ENCODE data around the gene WDFY4.

WDFY4 gene

DNA sequence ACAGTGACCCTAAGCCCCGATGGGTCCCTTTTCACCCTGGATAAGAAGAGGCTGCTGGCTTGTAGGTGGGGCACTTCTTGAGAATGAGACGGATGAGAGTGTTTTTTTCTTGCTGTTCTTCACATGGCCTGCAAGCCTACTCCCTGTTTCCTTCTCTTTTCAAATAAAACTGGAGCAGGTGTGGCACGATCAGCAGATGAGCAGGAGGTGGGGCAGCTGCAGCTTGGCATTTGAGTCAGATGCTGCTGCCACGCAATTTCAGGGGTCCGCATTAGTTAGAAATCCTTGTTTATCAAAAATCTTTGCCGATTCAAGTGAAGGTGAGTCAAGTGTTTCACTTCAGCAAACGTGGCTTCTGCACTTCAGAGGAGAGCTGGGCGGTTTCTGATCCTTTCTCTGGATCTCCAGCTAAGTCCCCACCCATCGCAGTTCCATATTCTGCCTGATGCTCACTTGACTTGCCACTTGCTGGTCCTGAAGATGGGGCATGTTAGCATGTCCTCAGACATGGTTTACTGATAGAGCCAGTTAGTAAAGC, 20.8 kb downstream of the WDFY4 start:
- DNase-seq = no peak

DNA sequence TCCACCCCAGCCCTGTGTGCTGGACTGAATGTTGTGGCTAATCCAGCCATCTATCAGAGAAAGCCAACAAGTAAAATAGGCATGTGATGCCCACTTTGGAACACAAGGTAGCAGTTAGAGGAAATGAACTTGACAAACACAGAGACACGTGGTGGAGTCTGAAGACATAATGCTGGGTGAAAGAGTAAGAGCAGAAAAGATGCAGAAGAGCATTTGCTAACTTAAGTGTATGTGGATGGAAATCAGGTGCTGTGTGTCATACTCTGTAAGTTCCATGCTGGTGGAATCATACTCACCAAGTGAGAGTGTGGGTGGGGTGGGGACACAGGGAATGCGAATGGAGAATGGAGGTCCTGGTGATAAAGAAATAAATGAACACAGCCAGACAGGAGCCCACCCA, 22.8 kb downstream of the WDFY4 start:
- no peak for DNase-seq

DNA sequence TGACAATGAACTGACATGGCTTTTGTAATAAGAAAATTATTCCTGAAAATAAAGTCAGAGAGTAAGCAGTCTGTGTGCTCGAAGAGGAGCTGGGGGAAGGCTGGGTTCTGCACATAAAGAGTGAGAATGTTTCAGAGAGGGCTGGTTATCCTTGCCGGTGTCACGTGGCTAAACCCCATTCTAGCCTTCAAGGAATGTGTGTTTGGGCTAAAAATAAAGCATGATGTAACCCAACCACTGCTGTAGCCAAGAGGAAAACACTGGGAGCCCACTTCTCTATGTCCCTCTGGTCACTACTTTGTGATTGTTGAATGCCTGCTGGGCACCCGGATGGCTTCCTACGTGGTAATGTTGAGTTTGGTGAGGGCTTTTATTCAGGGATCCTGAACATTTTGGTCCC, 23.5 kb downstream of the WDFY4 start:
- DNase-seq = peak in 3 of 56 donors; percentile 8 to 19 (median 8)

DNA sequence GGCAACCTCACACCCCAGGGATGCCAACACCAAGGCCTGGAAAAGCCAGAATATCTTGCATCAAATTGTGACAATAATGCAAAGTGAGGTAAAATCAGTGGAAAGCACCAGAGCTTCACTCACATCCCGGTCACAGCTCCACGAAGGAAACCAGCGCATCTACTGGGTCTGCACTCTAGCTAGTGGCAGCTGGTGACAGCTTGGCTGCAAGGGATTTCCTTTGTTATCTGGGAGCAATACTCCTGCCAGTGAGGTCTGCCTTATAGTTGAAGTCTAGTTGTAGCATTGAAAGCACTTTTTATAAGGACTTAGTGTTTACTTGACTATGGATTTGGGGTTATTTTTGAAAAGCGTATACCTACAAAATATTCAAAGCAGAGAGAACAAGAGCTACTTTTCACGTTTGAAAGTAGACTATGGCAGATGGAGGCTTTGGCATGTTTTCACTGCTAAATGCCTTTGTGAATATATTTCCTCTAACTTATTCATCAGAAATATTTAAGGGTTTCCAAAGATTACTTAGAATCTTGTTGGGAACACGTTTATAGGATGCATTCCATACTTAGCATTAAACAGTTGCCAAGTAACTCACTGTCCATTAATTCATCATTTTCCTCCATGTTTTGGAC, 26.1 kb downstream of the WDFY4 start:
- no peak for DNase-seq

DNA sequence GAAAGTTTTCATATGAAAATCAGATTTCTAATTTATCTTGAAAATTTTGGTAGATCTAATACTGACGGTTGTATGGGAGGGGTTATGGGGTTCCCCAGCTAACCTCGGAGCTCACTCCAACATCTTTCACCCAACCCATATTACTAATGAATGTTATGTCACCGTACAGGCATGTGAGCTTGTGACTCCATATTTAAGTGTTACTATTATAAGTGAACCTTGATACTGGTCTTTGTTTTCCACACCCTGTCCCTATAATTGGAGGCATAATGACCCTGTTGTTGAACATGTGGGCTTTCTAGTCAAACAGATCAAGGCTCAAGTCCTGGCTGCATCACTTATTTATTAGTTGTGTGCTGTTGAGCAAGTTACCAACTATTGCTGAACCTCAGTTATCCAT, 27.2 kb downstream of the WDFY4 start:
- DNase-seq = no peak

DNA sequence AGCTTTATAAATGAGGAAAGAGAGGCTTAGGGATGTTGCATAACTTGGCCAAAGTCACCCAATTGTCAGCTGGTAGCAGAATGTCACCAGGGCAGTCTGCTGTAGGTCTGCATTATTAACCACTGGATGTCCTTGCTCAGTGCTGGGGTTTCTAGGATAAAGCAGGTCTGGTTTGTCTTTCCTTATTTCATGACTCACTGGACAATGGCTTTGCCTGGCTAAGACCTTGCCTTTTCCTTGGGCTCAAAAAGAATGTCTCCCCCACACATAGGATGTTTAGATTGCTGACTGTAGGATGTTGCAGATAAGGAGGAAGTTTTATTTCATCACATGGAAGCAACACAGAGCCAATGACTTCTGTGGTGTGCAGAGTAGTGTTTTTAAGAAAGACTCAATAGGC, 29.4 kb downstream of the WDFY4 start:
- no peak for DNase-seq

DNA sequence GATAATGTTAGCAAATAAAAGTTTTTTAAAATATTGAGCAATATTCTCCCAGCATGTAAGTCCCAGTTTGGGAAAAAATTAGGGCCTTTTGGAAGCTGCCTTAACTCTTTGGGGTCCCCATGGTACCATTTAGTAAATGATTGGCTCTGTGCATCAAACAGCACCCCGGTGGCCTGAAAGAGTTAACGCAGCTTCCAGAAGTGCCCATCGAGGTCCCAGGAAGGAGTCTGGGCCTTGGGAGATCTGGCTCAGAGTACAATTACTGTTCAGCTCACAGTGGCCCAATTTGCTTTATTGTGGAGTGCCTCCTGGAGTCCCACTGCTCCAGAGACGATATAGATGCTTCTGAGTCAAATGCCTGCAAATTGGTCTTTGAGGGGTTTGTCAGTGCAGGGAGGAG, 31.7 kb downstream of the WDFY4 start:
- no peak for DNase-seq

DNA sequence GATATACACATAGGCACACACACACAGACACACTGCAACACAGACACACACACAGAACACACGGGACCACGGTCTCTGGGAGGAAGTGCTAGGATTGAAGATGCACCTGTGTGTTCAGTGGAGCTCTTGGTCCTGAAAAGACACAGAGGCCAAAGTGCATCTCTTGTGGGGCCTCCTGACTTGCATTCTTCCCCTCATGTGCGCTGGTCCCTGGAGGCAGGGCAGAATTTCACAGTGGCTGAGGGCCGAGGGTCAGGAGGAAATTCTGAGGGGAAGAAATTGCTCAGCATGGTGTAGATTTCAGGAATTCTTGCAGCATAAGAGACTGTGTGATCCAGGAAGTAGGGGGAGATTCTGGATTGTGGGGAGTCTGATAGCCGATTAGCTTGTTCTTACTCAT, 35.9 kb downstream of the WDFY4 start:
- no peak for DNase-seq

DNA sequence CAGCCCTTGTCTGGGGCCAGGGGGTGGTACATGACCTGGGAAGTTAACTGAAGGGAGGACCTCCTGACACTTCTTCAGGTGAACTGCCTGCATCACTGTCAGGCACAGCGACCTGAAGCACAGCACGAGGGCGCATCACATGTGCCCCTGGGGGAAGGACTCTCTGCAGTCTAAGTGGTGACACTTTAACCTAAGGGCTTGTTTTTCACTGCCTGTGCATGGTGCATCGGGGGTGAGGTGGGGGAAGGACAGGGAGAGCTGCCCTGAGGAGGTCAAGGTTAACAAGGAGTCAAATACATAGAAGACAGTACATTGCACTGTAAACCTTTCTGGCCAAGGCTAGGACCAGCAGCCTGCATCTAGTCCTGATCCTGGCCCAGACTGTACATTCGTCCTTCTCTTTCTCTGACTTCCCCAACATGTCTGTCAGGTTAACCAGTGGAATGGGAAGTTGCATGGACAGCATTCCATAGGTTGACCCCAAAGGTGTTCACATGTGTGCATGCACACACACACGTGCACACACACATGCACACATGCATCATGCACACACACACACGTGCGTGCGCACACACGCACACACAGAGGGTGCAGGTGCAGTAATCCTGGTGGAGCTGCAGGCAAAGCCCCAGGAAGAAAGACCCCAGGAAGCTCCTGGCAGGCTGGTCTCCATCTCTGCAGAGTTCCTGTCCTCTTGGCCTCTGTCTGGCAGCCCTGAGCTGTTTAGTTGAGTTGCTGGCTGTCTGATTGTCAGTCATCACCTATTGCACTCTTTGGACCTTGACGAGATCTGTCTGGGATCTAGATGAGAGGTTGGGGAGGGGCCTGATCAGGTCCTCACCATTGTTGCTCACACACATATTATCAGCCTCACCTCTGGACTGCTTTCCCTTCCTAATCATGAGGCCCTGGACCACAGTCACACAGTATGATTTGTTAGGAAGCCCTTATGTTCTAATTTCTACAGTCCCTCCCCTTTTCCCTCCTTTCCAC, 37.8 kb downstream of the WDFY4 start:
- no peak for DNase-seq

DNA sequence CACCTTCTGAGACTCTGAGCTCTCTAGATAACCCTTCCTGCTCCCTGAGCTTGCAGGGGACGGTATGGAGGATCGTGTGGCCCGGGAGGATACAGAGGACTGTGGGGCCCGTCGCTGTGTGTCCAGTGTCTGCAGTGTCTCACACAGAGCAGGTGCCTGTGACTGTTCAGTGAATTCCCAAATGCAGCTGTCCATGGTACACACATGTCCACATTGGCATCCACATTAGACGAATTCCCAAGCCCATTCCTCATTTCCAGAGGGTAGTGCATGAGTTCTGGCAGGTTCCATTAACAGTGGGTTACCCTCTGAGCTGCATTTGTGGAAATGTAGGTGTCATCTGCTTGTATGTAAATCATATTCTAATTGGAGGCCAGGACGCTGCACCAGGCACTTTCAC, 39.5 kb downstream of the WDFY4 start:
- DNase-seq = no peak

DNA sequence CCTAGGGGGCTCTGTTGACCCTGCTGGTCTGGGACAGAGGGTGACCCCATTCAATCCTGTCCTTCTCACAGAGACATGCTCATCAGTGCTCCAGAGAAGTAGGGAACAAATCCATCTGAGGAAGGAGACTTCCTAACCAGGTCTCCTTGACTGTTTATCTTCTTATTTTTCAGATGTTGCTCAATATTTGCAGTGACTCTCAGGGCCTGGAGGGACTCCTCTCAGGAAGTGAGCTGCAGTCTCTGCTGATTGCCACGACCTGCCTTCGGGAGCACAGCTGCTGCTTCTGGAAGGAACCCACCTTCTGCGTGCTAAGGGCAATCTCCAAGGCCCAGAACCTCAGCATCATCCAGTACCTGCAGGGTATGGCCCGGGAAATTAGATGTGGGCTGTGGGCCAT, 41.0 kb downstream of the WDFY4 start:
- no peak for DNase-seq

DNA sequence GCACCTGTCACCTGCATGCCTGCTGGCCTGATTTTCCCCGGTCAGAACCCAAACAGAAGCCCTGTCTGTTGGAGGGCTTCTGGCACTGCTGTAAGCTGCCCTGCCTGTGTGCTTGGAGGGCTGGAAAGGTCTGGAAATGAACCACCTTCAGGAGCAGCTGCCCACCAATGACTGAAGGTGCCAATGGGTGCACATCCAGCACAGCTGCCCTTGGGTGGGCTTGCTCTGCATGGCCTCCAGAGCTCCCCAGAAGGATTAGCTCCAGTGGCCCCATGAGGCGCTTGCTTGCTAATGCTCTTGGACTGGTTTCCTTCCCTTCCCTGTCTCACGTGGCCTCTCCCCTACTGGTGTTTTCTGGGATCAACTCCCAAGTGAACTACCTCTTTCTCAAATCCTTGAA, 43.2 kb downstream of the WDFY4 start:
- no peak for DNase-seq

DNA sequence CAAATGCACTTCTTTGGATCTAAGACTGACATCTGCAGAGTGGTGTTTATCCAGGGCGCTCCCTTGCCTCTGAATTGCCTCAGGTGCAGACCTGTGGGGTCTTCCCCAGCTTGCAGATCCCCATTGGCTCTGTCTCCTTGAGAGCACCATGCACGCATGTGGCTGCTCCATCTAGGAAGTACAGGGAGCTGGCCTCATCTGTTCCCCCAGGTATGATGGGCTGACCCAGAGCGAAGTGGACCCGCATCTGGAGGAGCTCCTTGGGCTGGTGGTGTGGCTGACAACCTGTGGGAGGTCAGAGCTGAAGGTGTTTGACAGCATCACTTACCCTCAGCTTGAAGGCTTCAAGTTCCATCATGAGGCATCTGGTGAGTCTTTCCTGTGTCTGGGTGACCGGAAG, 44.5 kb downstream of the WDFY4 start:
- no peak for DNase-seq

DNA sequence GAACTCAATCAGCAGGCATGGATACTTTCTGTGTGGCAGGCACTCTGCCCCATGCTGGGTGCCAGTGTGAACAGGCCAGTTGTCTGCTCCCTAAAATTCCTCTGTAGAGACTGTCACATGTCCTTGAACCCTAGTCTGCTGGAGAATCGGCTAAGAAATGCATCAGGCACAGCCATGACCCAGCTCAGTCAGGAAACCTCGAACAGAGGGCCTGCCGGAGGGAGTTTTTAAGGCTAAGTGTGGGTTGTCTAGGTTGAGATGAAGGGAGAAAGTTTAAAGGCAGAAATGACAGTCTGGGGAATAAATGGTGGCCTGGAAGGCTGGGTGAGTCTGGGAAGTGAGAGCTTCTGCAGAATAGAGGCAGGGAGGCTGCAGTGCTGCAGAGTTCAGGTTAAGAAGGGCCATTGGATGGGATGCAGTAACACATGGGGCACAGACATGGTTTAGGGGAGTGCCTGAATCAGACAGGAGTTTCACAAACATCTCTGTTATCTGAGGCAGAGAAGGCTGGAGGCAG, 45.3 kb downstream of the WDFY4 start:
- DNase-seq = no peak

DNA sequence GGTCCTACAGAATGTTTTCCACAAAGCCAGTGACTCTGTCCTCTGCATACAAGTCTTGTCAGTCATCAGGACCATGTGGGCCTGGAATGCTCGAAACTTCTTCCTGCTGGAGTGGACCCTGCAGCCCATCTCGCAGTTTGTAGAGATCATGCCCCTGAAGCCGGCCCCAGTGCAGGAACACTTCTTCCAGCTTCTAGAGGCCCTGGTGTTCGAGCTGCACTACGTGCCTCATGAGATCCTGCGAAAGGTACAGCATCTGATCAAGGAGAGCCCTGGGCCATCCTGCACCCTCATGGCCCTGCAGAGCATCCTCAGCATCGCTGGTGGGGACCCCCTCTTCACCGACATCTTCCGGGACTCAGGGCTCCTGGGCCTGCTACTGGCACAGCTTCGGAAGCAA, 46.5 kb downstream of the WDFY4 start:
- no peak for DNase-seq

DNA sequence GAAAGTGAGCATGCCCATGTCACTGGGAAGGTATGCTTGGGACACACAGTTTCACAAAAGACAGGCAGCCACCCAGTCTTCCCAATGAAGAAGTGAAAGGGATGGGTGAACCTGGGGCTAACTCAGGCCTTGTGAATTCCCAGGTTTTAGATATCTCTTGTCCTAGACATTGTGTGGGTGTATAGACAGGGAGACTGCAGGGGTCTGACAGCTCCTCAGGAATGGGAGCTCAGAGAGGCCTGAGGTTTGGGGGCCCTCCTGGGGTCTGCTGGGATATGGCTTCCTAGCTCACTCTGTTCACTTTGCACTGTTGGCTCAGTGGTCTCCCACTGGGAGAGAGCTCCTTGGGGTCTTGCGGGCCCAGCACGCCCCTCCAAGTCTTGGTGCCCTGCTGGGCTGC, 47.0 kb downstream of the WDFY4 start:
- no peak for DNase-seq

DNA sequence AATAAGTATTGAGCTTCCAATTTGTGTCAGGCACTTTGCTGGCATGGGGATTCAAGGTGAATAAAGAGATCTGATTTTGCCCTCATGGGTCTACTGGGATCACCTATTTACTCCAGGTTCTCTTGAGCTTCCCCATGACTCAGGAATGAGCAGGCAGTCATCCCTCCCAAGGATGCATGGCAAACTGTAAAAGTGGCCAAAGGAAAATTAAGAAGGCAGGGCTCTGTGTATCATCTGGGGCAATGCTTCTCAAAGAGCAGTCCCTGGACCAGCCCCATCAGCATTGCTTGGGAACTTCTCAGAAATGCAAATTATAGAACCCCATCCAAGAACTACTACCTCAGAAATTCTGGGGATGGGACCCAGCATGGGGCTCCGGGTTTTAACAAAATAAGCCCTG, 48.7 kb downstream of the WDFY4 start:
- no peak for DNase-seq

DNA sequence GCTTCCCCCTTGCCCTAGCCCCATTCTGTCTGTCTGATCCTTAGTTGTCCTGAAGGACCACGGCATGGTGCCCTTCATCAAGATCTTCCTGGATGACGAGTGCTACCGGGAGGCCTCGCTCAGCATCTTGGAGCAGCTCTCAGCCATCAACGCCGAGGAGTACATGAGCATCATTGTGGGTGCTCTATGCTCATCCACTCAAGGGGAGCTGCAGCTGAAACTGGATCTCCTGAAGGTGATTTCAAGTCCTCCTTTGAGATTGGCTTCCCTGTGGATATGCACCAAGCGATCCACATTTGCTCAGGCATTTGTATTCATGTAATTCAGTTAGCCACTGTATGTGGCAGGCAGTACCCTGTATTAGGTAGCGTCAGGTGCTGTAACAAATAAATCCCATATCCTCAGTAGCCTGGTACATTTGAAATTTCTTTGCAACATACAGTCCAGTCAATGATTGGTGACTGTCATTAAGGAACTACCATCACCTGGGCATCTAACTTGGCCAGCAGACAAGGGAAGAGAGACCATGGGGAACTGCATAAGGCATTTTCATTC, 51.2 kb downstream of the WDFY4 start:
- no peak for DNase-seq

DNA sequence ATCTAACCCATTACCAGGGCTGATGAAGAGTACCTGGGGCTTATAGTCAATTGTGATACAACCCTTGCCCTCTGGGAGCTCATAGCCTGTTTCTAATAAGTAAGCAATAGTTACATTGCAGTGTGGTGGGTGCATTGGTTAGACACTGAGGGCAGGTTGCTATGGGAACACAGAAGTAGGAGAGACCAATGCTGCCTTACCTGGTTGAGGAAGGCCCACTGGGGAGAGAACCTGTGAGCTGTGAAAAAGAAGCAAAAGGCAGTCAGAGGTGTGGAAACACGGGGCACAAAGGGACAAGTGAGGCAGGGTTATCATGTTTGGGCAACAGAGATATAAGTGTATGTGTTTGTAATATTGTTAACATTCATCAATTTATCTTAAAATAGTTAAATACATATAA, 51.9 kb downstream of the WDFY4 start:
- no peak for DNase-seq

DNA sequence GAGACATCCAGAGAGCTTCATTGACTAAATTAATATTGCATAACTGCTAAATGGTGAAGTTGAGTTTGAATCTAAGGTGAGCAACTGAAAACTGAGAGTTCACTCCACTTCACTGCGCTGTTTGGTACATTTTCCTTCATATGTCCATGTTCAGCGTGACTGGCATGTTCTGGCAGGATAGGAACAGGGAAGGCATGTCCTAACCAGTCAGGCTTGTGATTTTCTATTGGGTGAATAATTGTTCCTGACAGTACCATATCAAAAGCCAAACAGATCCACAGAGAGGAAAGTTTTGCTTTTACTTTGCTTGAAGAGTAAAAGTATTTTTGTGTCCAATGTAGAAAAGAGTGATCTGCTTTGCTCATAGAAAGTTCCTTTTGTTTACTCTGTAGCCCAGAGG, 53.2 kb downstream of the WDFY4 start:
- DNase-seq = no peak

DNA sequence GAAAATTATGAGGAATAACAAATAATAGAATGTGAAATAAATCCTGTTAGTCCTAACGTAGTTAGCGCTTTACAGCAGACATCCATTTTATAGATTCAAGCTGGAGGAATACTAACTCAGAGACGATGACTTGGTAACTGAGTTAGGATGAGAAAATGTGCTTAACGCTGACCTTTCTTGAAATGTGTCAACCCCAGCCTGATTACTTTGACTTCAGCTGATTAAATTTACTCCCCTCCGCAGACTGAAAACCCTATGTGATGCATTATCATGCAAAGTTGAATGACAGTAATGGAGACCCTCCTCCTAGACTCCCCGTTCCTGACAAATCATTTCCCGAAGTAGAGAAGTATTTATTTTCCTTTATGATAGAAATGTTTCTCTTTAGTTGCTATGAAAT, 54.5 kb downstream of the WDFY4 start:
- no peak for DNase-seq

DNA sequence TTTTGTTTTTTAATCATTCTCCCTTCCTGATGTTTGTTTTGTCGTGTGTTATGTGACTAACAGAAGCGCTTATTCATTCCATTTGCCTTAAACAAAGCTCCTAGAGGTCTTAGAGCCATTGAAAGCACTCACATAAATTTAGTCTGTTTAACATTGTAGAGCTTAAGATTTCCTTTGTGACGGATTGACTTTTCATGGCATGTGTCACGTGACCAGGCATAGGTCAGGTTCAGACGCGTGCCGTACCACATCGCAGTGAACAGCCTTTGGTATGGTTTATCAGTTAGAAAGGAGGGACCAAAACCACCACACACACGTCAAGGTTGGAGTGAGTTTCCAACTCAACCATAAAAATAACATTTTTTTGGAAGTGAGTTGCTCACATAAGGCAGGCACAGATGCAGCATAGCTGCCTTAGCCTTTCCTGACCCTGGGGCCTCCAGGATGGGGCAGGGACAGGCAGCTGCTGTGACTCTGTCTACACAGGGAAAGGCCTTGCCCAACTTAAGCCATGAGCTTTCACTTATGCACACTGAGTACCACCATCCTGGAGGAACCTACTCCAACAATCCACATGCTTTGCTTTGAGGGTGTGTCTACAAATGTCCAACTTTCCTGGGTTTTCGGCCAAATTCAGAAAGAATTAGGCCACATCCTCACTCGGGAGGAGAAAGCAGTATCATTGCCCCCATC, 55.5 kb downstream of the WDFY4 start:
- DNase-seq = no peak
